NCI-H2227 (cell line): ENCODE data around the gene TMEM86A.
A peak's percentile ranks its signal among the peaks of the same experiment; 100 is the strongest.

Experiments used
- DNase-seq: peaks from one replicate; lab custom pipeline; 2025; ENCODE audit not compliant: unreplicated experiment; lab: John Stamatoyannopoulos, UW

Gene TMEM86A

DNA sequence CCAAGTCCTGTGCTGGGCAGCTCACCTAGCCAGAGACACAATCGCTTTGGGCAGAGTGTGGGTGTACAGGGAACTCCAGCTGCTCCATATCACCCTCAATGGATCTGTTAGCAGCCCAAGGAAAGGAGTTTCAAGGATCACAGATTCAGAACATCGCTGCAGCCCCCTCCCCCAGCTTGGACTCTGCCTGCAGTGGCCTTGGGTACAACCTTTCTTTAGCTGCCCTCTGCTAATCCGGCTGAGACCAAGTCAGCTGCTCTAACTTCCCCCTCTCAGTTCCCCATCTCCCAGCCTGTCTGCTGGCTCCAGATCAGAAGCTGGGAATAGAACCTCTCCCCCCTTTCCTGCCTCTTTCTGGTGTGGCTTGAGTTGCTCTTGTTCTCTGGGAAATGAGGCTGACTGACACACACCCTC lies 1.3 kb downstream of the TMEM86A start:
- no peak for DNase-seq

DNA sequence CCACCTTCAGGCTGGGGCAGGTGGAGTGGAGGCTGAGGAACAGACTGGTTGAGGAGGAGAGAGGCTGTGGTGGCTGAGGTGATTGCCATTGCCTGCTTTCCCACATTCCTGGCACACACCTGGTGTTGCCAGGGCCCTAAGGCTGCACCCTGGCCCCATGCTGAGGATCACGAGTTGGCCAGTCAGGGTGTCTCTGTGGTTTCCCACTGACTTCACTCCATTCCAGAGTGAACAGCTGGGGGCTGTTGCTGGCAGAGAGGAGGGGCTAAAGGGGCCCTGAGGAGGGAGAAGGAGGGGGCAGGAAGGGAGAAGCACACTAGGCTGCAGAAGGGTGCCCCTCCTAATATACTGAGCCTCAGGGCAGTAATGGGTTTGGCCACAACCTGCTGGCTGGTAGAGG lies 1.8 kb downstream of the TMEM86A start:
- no peak for DNase-seq

DNA sequence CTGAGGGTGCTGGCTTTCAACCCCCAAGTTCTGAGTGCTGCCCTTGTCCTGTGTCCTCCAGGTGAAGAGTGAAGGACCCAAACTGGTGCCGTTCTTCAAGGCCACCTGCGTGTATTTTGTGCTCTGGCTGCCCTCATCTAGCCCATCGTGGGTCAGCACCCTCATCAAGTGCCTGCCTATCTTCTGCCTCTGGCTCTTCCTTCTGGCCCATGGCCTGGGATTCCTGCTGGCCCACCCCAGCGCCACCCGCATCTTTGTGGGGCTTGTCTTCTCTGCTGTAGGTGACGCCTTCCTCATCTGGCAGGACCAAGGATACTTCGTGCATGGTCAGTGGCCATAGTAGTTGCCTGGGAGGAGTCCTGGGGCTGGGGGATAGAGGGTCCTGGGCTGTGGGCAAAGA lies 2.3 kb downstream of the TMEM86A start:
- DNase-seq, result no peak

DNA sequence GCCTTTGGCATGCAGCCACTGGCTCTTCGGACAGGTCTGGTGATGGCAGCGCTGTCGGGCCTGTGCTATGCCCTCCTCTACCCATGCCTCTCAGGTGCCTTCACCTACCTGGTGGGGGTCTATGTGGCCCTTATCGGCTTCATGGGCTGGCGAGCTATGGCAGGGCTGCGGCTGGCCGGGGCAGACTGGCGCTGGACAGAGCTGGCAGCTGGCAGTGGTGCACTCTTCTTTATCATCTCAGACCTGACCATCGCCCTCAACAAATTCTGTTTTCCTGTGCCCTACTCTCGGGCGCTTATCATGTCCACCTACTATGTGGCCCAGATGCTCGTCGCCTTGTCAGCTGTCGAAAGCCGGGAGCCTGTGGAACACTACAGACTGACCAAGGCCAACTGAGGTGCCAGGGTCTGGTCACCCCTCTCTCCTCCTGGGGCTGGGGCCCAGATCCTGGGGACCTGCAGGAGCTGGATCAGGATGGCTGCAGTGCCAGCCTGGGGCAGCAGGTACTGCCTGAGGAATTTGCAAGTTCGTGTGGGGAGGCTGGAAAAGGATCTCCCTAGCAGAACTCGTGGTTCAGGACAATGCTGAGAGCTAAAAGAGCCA lies 3.1 kb downstream of the TMEM86A start:
- no peak for DNase-seq

DNA sequence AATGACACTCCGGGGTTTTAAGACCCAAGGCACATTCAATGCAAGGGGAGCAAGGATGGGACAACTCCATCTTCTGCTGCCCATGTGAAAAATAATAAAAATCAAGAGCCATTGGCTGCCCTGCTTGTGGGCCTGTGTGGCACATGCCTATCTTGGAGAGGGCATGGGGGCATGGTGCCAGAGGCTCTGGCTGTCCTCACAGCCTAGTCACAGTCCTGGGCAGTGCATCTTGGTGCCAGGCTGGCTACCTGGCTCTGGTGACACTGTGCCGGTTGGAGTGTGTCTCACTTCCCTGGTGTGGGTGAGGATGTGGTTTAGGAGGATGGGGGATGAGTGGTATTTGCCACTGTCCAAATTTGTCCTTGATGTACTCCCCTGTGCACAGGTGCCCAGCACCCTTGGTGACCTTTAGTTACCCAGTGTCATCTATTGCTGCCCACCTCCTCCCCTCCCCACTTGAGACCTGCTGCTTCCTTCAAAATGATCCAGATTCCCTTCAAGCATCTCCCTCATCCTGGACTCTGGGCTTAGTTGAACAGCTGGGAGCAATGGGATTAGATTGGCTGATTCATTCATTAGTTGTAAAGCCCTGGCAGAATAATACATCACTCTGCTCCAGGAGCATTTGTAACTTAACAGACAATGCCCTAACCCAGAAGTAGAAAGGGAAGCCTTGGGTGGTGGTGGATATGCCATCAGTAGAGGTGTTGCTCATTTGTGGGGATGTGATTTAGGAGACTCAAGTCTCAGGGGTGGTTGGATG lies 4.6 kb downstream of the TMEM86A start:
- no peak for DNase-seq

DNA sequence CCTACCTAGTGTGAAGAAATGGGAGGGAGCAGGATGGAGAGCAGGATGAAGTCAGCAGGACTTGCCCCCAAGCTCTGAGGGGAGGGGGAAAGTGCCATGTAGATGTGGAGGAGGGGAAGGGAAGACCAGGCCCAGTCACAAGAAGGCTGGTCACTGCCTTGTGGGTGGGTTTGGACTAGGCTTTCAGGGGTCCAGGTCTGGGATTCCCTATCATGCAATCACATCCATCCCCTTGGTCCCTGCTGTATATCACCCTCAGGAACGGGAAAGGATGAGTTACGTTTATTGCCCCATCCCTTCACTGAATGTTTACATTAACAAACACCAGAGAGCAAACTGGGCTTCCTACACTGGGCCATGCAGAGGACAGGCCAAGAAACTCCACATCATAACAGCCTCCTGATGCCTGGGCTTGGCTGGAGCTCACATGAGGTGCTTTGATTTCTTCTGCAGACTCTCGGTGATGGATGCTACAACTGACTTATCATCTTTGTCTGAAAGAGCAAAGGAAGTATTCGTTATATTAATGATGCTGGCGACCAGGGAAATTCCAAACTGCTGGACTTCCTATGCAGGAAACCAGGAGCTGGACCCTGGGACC lies 5.6 kb downstream of the TMEM86A start:
- DNase-seq, result no peak

DNA sequence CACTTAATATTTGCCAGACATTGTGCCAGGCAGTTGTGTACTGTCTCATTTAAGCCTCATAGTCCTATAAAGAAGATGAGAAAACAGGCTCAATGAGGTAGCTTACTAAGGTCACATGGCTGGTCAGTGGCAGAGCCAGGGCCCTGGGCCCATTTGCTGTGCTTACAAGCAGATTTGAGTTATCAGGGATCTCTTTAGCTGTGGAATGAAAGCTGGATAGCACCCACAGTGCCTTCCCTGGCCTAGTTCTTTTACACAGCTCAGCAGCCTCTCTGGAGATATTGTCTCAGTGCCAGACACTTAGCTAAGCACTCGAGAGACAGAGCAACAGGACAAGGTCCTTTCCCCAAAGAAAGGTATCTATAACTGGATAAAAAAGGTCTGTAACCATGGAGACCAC lies 6.1 kb downstream of the TMEM86A start:
- no peak for DNase-seq

DNA sequence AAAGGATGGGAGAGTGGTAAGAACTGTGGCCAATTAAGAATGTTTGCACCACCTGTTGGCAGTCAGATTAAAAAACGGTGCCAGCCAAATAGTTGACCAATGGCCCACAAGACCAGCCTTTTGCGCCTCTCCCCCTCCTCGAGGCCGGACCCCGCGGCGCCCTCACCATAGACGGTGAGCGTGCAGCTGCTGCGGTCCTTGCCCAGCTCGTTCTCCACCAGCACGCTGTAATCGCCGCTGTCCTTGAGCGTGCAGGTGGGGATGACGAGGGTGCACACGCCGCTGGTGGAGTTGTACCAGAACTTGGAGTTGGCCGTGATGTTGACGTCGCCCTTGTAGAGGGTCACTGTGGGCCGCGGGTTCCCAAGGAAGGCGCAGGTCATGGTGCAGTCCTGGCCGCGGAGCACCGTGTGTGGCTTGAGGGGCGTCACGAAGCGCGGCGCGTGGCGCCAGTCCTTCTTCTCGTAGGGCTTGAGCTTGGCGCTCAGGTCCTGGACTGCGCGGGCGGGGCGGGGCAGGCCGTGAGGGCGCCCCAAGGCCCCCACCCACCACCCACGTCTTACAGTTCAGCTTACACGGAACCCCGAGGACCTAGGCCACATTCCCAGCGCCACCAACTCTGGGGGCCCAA lies 7.2 kb downstream of the TMEM86A start:
- DNase-seq, result peak; percentile 57

DNA sequence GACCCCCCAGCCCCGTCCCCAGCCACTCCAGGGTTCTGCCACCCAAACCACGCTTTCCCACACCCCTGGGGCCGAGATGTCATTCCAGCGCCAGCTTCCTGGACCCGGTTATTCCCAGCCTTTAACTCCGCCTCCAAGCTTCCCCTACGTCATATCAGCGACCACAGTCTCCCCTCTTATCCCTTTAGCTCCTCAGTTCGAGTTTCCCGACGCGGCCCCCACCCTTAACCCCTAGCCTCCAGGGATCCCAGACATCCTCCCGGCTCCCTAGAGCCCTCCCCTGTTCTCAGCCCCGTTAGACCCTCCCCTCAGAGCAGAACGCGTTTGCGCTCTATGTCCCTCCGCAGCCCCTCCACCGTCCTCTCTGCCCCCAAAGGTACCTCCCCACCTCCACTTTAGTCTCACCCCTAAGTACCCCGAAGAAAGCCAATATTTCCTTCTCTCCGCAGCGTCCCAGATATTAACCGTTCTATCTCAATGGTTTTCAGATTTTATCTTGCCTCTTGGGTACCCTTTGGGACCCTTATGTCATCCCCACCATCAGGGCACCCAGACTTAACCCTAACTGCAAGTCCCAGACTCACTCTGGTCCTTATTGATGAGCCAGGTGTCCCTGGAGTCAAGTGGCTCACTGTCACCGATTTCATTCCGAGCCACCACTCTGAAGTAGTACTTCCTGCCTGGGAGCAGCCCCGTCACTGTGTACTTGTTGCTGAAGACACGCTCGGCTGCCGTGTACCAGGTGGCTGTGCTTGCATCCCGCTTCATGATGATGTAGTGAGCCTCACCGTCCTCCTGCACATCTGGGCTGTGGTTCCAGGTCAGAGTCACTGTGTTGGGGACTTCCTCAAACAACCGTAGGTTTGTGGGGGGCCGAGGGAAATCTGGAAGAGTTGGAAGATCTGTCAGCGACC lies 8.0 kb downstream of the TMEM86A start:
- peak; percentile 61 for DNase-seq

DNA sequence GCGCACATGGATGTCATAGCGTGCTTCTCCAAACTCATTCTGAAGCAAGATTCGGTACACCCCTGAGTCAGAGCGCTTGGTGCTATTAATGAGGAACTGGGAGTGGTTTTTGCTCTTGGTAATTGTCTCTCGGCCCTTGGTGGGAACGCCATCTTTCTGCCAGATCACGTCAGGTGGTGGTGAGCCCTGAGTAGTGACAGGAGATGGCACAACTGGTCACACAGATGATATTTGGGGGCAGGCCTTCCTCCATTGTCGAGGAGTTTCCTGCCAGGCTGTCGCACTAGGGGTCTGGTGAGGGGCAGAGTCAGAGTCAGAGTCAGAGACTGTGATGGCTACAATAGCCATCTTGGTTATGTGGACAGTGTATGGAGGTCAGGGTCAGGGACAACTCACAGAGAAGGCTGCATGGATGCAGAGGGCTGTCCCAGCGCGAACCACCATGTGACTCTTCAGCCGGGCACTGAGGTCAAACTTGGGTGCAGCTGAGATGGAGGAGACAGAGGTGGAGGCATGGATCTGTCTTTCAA lies 9.3 kb downstream of the TMEM86A start:
- DNase-seq, result no peak

DNA sequence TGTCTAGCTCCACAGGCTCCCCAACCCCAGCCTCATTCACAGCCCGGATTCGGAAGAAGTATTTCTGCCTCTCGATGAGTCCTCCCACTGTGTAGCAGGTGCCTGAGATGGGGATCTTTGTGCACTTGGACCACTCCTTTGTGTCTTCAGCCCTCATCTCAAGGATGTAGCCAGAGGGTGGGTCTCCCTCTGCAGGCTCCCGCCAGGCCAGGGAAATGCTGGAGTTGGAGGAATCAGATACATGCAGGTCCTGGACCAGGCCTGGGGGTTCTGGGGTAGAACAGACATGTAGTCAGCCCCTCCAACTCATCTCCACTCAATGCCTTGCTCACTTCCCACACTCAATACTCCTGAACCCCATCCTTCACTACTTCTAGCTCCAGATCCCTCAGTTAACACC lies 10.8 kb downstream of the TMEM86A start:
- DNase-seq, result no peak

DNA sequence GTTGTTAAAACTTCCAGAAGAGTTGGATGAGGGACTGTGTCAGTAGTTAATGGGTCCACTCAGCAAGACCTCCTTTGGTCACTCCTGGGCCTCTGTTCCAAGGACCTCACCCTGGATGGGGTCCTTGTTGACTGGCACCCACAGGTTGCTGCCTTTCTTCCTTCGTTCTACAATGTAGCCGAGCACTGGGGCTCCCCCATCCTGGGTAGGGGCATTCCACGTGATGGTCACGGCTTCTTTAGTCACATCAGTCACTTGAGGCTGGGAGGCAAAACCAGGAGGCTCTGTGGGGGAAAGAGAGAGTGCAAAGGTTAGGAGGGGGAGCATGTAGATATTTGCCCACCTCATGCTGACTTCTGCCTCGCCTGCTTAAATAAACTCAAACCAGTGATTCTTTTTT lies 12.0 kb downstream of the TMEM86A start:
- DNase-seq, result no peak

DNA sequence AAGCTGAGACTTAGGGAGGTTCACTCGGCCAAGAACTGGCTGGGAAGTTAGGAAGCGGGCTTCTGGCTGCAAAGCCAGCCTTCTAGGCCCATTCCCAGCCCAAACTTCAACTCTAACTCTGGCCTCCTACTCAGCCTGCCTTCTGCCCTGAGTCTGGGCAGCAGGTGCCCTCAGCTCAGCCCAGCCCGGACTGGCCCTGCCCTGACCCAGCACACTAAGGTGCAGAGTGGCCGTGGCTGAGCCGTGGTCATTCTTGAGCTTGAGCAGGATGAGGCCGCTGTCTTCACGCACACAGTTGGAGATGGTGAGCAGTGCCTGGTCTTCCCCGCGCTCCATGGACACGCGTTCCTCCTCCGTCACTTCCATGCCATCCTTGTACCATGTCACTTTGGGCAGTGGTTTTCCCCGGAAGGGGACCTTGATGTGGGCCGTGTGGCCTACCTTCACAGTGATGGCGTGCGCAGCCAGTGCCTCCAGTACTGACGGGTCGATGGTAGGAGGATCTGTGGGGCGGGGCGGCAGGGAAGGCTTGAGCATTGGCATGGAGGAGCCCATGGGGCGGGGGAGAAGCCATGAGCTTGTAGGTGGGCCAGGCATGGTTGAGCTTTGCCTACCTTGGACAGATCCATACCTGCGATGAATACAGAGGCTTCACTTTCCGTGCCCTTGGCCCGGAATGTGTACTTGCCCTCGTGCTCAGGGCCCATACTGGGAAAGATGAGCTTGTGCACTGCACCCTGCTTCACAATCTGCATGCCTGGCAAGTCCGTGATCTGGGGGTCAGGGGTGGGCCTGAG lies 15.3 kb downstream of the TMEM86A start:
- DNase-seq, result no peak

DNA sequence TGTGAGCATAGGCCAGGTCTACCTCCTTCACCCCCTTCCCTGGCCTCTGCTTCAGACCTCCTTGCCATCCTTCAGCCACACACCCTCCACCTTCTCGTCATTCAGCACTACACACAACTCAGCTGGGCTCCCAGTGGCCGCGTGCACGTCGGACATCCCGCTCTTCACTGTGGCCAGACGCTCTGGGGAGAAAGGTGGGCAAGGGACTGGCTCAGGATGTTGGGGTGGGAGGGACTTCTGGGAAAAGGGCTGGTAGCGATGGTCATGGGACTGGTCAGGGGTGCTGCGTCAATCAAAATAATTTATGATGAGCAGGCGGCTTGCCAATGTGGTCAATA lies 15.8 kb downstream of the TMEM86A start:
- DNase-seq, result no peak

DNA sequence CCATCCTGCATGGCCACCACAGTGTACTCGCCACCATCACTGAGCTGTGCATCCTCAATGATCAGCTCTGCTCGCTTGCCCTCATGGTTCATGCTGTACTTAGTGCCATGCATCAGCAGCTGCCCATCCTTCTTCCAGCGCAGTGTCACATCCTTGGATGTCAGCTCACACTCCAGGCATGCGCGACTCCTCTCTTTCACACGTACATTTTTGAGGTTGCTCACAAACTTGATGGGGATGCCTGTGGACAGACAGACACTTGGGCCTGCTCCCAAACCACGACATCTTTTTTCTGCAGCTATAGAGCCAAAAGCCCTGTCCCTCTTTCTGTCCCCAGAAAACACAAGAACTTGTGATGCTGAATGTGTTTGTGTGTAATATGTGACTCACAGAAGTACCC lies 16.9 kb downstream of the TMEM86A start:
- DNase-seq, result no peak

DNA sequence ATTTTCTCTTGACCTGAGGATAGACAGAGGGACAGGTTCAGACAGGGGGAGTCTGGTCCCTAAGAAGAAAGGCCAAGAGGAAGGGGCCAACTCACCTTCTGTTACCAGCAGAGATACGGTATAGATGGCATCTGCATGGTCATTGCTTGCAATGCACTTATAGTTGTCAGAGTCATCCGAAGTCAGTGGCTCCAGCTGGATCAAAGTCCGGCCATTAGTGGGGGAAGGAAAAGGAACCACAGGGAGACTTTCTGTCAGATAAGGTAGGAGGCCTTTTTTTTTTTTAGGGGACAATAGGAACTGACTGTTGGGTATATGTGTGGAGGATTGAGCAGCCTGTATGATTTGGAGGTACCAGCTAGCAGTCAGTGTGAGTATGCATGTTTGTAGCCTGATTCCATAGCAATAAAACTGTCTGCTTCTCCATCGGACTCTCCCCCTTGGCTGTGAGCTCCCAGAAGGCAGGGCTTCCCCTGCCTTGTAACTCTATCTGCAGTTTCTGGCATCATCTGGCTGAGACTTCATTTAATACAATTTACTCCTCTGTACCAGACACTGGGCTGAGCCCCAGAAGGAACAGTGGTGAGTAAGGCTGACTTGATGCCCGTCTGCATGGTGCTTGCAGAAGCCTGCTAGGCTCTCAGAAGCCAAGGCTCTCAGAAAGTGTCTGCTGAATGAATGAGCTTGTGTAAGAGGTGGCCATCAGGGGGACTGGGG lies 21.7 kb downstream of the TMEM86A start:
- peak; percentile 60 for DNase-seq

DNA sequence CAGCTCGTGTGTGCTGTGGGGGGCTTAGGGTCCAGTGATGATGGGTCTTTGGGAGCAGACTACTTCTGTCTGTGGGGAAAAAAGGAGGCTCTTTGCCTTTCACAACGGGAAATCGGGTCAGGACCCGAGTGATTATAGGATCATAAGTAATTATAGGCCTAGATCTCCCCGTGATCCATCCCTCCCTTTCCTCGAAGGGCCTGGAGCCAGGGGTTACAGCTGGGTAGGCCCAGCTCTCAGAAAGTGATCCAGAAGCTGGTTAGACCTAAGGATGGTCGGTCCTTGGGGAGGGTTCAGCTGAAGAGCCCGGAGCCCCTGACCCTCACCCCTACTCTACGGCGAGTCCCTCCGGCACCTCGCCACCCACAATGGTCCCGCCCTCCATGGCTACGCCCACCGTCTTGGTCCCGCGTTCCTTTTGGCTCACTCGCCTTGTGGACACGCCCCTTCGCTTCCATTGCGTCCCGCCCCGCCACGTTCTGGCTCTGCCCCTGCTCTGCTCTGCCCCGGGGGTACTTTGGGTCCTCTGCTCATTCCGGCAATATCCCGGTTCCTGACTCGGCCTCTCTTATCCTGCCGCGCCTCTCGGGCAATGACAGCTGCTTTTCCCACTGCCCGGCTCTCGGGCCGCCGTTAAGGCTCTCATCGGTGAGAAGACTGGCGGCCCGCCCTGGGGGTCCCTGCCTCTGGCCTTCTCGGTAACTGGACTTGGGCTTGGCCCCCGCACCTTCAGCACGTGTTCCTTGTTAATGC lies 22.4 kb downstream of the TMEM86A start:
- peak; percentile 92 for DNase-seq

DNA sequence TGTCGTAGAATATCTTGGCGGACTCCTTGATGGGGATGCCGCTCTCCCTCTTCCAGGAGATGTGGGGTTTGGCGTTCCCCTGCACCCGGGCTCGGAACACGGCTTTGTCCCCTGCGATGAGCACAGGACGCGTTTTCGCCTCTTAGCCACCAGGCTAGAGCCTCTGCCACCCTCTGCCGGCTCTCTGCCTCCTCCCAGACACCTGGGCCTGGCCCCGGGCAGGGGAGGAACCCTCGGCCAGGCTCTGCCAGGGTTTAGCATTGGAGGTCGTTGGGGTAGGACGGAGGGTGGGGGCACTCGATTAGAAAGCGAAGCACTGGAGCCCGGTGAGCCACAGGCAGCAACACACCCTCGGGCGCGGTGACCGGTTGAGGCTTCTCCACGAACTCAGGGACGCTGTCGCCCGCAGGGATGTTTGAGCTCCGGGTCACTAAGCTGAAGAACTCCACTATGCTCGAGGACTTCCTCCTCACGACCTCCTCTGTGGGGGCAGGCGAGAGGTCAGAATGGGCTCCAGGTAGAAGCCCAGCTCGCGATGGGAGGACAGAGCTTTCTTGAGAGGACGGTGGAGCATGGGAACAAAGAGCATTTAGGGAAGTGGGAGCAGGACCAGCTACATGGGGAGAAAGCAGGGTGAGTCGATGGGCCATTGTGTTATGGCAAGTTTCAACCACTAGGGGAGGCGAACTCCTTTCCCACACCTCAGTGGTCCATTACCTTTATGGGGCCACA lies 23.1 kb downstream of the TMEM86A start:
- DNase-seq, result peak; percentile 62
